GM23338 (cell line): ENCODE data around the gene PARD6A.

Experiments used
- CREB1 ChIP-seq: fragments of 250-450 bp; sonication (Bioruptor Pico); IDR thresholded peaks from 2 replicates; pipeline ENCODE4 v1.5.0; 2020; ENCODE audit warnings: low read depth, mild to moderate bottlenecking, moderate library complexity
- EZH2 ChIP-seq: fragments of 200-600 bp; sonication (generic); IDR thresholded peaks from one replicate; pipeline ENCODE4 v1.8.0; 2017; ENCODE audit warnings: antibody characterized with exemption, mild to moderate bottlenecking, low read depth; ENCODE audit not compliant: unreplicated experiment
- EZH2phosphoT487 ChIP-seq: fragments of 200-600 bp; sonication (generic); IDR thresholded peaks from one replicate; pipeline ENCODE4 v1.8.1; 2018; ENCODE audit warnings: antibody characterized with exemption; ENCODE audit not compliant: unreplicated experiment
- POLR2AphosphoS5 ChIP-seq: IDR thresholded peaks from 2 replicates; pipeline ENCODE4 v1.6.1; 2016; ENCODE audit warnings: antibody characterized with exemption, low read depth
- ZNF331 ChIP-seq: fragments of 250-450 bp; sonication (Bioruptor Pico); IDR thresholded peaks from 2 replicates; pipeline ENCODE4 v1.5.0; 2020; ENCODE audit warnings: low read depth, mild to moderate bottlenecking, moderate library complexity
- TF ChIP-seq, protein P1 (sequence below), 2 experiments: fragments of 200-600 bp in 1 of 2; sonication (generic) in 1 of 2; conservative IDR thresholded peaks; 2 replicates each; pipeline versions ENCODE4 v1.5.1 to v1.6.1; 2016 to 2017; ENCODE audit warnings: antibody characterized with exemption in 2 of 2, low read depth in 2 of 2, mild to moderate bottlenecking in 2 of 2, moderate library complexity in 1 of 2
- TF ChIP-seq, protein P2 (sequence below): IDR thresholded peaks from one replicate; pipeline ENCODE4 v1.6.1; 2018; ENCODE audit warnings: antibody characterized with exemption; ENCODE audit not compliant: unreplicated experiment

DNA sequence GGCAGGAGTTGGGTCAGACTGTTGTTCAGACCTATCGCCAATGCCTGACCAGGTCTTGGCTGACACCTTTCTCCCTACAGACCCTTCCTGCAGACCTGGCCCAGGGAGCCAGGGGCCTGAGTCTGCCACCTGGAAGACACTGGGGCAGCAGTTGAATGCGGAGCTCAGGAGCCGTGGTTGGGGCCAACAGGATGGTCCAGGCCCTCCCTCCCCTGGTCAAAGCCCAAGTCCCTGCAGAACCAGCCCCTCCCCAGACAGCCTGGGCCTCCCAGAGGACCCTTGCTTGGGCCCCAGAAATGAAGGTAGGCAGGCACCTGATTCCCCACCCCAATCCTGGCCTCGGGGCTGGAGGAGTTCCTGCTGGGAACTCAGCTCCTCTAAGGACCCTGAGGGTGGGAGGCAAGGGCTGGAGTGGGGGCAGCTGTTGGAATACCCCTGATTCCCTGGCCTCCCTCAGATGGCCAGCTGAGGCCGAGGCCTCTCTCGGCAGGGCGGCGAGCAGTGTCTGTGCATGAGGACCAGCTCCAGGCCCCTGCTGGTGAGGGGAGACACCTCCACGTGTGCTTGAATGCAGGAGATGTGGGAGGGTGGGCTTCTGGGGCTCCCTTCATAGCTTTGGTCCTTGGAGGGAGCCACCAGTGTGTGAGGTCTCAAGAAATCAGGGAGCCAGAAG lies 4.3 kb upstream of the PARD6A start:
- TF ChIP-seq POLR2AphosphoS5 (no peak), EZH2phosphoT487 (no peak), EZH2 (no peak), ZNF331 (CRISPR knock-in tag) (no peak), CREB1 (no peak)
- TF ChIP-seq, protein P1, sequence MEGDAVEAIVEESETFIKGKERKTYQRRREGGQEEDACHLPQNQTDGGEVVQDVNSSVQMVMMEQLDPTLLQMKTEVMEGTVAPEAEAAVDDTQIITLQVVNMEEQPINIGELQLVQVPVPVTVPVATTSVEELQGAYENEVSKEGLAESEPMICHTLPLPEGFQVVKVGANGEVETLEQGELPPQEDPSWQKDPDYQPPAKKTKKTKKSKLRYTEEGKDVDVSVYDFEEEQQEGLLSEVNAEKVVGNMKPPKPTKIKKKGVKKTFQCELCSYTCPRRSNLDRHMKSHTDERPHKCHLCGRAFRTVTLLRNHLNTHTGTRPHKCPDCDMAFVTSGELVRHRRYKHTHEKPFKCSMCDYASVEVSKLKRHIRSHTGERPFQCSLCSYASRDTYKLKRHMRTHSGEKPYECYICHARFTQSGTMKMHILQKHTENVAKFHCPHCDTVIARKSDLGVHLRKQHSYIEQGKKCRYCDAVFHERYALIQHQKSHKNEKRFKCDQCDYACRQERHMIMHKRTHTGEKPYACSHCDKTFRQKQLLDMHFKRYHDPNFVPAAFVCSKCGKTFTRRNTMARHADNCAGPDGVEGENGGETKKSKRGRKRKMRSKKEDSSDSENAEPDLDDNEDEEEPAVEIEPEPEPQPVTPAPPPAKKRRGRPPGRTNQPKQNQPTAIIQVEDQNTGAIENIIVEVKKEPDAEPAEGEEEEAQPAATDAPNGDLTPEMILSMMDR (conservative IDR thresholded peaks at IDR 0.05; ENCODE audit: low read depth in 2 of 2) = no peak
- TF ChIP-seq, protein P2, sequence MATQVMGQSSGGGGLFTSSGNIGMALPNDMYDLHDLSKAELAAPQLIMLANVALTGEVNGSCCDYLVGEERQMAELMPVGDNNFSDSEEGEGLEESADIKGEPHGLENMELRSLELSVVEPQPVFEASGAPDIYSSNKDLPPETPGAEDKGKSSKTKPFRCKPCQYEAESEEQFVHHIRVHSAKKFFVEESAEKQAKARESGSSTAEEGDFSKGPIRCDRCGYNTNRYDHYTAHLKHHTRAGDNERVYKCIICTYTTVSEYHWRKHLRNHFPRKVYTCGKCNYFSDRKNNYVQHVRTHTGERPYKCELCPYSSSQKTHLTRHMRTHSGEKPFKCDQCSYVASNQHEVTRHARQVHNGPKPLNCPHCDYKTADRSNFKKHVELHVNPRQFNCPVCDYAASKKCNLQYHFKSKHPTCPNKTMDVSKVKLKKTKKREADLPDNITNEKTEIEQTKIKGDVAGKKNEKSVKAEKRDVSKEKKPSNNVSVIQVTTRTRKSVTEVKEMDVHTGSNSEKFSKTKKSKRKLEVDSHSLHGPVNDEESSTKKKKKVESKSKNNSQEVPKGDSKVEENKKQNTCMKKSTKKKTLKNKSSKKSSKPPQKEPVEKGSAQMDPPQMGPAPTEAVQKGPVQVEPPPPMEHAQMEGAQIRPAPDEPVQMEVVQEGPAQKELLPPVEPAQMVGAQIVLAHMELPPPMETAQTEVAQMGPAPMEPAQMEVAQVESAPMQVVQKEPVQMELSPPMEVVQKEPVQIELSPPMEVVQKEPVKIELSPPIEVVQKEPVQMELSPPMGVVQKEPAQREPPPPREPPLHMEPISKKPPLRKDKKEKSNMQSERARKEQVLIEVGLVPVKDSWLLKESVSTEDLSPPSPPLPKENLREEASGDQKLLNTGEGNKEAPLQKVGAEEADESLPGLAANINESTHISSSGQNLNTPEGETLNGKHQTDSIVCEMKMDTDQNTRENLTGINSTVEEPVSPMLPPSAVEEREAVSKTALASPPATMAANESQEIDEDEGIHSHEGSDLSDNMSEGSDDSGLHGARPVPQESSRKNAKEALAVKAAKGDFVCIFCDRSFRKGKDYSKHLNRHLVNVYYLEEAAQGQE = no peak
